AG04449 (cell line): Measurements from ENCODE around the gene CD151.

Experiments used
- CTCF ChIA-PET: fragments of 350-600 bp; formaldehyde crosslinking; extraction: SDS; loops from one replicate; lab custom pipeline; 2021; ENCODE audit warnings: antibody characterized with exemption; lab: Yijun Ruan, JAX
- POLR2A ChIA-PET: fragments of 400-600, 350-600 bp; formaldehyde crosslinking; extraction: SDS; loops from one replicate; lab custom pipeline; 2020; ENCODE audit warnings: antibody characterized with exemption, inconsistent platforms; lab: Yijun Ruan, JAX
- DNase-seq: peaks from one replicate; pipeline ENCODE4 v3.0.0-alpha.2; 2010; ENCODE audit warnings: low read depth, low spot score
- H3K4me3 ChIP-seq: 2 replicates; pipeline ENCODE4 v1.5.1; 2011; ENCODE audit warnings: low read depth, mild to moderate bottlenecking, control low read depth, low read length
- CTCF ChIP-seq: IDR thresholded peaks from one replicate; pipeline ENCODE4 v1.5.1; 2011; ENCODE audit warnings: mild to moderate bottlenecking, moderate library complexity, low read length, control low read depth, inconsistent platforms; ENCODE audit not compliant: insufficient read depth; ENCODE audit errors: missing control alignments

CD151 gene

GRCh38 chr11:855330-855674 is 22.6 kb downstream of the CD151 start:
- ChIA-PET POLR2A (no interaction called here), CTCF (interaction anchor here (1.9 to 9.3 kb wide), 2 partner anchors 8 to 11 kb away, joined by 4 to 58 read pairs; no protein-coding TSS in a partner anchor)
- no peak for TF ChIP-seq CTCF
- no peak overlapping the region for H3K4me3 ChIP-seq
- DNase-seq, result no peak

DNA sequence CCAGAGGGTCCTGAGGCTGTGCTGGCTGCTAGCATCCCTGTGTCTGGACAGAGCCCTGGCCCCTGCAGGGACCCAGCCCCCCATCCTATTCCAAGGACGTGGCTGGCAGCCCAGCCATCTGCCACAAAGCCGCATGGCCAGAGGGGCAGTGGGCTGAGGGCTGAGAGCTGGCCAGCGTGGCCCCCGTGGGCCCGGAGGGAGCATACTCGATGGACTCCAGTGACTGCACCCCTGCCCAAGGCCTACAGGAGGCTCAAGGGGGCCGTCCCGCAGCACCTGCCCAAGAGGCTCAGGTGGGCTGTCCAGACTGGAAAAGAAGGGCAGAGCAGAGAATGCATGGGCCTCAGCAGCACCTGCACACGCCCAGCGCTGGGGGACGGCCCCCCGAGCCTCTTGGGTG is 23.0 kb downstream of the CD151 start:
- no peak for TF ChIP-seq CTCF
- POLR2A ChIA-PET, result no interaction called here
- DNase-seq, result no peak
- no peak overlapping the region for H3K4me3 ChIP-seq
- CTCF ChIA-PET, result interaction anchor here (1.0 to 9.3 kb wide), 3 partner anchors 9 to 11 kb away, joined by 4 to 58 read pairs (median 6); no protein-coding TSS in a partner anchor

DNA sequence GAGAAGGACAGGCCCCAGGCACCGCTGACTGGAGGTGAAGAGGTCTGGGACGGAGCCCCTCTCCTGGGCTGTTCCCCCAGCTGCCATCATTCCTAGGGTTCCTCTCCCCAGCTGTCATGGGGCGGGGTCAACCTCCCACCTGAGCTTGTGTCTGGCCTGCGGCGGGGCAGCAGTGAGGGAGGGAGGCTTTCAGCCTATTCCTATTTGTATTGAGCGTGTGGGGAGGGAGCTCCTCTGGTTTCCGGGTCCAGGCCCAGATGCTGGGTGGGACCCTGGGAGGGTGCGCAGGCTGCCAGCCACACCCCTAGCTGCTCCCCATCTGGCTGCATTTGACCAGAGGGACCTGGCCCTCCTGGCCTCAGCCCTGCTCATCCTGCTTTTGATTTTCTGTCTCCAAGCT is 23.6 kb downstream of the CD151 start:
- no peak overlapping the region for H3K4me3 ChIP-seq
- no peak for DNase-seq
- ChIA-PET CTCF (interaction anchor here (1.0 to 9.3 kb wide), 2 partner anchors 9 to 12 kb away, joined by 6 to 58 read pairs; no protein-coding TSS in a partner anchor), POLR2A (no interaction called here)
- no peak for TF ChIP-seq CTCF

DNA sequence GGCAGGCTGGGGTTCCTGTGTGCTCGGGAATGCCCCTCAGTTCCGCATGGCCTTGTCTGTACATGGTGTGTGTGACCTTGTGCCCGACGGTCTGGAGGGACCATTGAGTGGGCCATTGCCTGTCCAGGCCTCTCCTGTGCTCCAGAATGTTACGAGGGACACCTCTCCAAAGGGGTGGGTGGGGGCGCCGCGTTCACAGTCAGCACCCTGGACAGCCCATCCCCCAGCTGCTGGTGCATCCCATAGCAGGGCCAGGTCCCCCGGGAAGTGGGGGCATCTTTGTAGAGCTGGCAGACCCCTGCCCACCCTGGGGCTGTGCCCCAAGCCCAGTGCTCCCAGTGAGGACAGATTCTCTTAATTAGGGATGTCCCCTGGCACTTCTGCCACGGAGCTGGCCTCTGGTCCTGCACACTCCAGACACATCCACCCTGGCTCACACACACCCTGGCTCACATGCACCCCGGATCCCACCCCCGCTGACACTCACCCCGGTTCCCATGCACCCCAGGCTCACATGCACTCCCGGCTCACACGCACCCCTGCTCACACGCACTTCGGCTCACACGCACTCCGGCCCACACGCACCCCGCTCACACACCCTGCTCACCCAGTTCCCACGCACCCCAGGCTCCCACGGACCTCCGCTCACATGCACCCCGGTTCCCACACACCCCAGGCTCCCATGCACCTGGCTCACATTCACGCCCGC is 25.5 kb downstream of the CD151 start:
- TF ChIP-seq CTCF, result no peak
- ChIA-PET POLR2A (no interaction called here), CTCF (interaction anchor here (1.6 to 9.3 kb wide), 2 partner anchors 8 to 11 kb away, joined by 3 to 58 read pairs; no protein-coding TSS in a partner anchor)
- no peak for DNase-seq
- no peak overlapping the region for H3K4me3 ChIP-seq

- DNase-seq, result no peak
- ChIA-PET CTCF (interaction anchor here (1.6 to 9.3 kb wide), 3 partner anchors 7 to 66 kb away, joined by 3 to 58 read pairs (median 5); no protein-coding TSS in a partner anchor), POLR2A (no interaction called here)
Measured at GRCh38 chr11:858762-859339, 26.1 kb downstream of the CD151 start.

More at GRCh38 chr11:858762-859339, 26.1 kb downstream of the CD151 start:
- TF ChIP-seq CTCF, result no peak
- H3K4me3 ChIP-seq, result no peak overlapping the region
